Sigmoid colon (tissue), 7 donors: ENCODE measurements around the gene MED8. TPM values are rescaled to one million over a fixed set of nuclear protein-coding genes. Genes with fewer than 3 reads are reported as not detected.

Experiments used
- DNase-seq: peaks from one replicate; pipeline ENCODE4 v3.0.0-alpha.2; 2019
- H3K27ac ChIP-seq, 4 donors: fragments of 200-600 bp; sonication (generic); one replicate each; pipeline ENCODE4 v1.5.1; 2016 to 2019; ENCODE audit warnings: mild to moderate bottlenecking in 1 of 4
- H3K27me3 ChIP-seq, 3 donors: fragments of 200-600 bp; sonication (generic); one replicate each; pipeline ENCODE4 v1.5.1; 2019; ENCODE audit warnings: mild to moderate bottlenecking in 1 of 3
- H3K36me3 ChIP-seq, 4 donors: fragments of 200-600 bp; sonication (generic); one replicate each; pipeline ENCODE4 v1.5.1; 2016 to 2019
- H3K4me1 ChIP-seq, 4 donors: fragments of 200-600 bp; sonication (generic); one replicate each; pipeline ENCODE4 v1.5.1; 2017 to 2019
- H3K4me3 ChIP-seq, 4 donors: fragments of 200-600 bp; sonication (generic); one replicate each; pipeline ENCODE4 v1.5.1; 2017 to 2019; ENCODE audit warnings: mild to moderate bottlenecking in 2 of 4, moderate library complexity in 1 of 4
- H3K9me3 ChIP-seq, 4 donors: fragments of 200-600 bp in 3 of 4; sonication (generic) in 3 of 4; one replicate each; pipeline versions ENCODE4 v1.5.1 to v1.6.1; 2013 to 2019
- EP300 ChIP-seq, 4 donors: sonication (generic); formaldehyde crosslinking; IDR thresholded peaks; one replicate each; pipeline ENCODE4 v1.6.1; 2017; ENCODE audit warnings: antibody characterized with exemption in 4 of 4
- POLR2A ChIP-seq, 2 donors: fragments of 450-650 bp; IDR thresholded peaks; one replicate each; pipeline ENCODE4 v1.6.1; 2016; ENCODE audit warnings: antibody characterized with exemption in 2 of 2, mild to moderate bottlenecking in 2 of 2, moderate library complexity in 2 of 2
- POLR2AphosphoS5 ChIP-seq, 4 donors: sonication (generic); formaldehyde crosslinking; IDR thresholded peaks; one replicate each; pipeline ENCODE4 v1.6.1; 2017; ENCODE audit warnings: antibody characterized with exemption in 4 of 4
- WGBS, 2 donors: extraction: QIAGEN DNeasy Blood & Tissue Kit; methylation state at CpG; one replicate each; pipeline ENCODE4 v1.1.7; 2013; 5-methylcytosine and 5-hydroxymethylcytosine counted together
- intact Hi-C: fragments of 100-400 bp; cut with DNase I; formaldehyde crosslinking; loops from one replicate; pipeline ENCODE4 v1.15.1; 2023
- polyA plus RNA-seq, 3 donors: library from polyadenylated mRNA; stranded (reverse); fragments of 200-250 nt; gene quantifications; one replicate each; pipeline ENCODE4 v1.2.3, GENCODE V29; 2013
- total RNA-seq, 4 donors: library from RNA; depleted of rRNA; stranded (reverse); fragments of >200 nt; gene quantifications; one replicate each; pipeline ENCODE4 v1.1.0, GENCODE V29; 2016
- TF ChIP-seq, protein P1 (sequence below), 4 experiments: fragments of 450-650 bp in 3 of 4; fragments of 200-600 bp in 1 of 4; IDR thresholded peaks; one replicate each; pipeline ENCODE4 v1.5.1; 2016 to 2019; ENCODE audit warnings: antibody characterized with exemption in 4 of 4, mild to moderate bottlenecking in 3 of 4, moderate library complexity in 2 of 4
- donor health status: healthy with polysubstance abuse.
- donor health status: Bipolar disorder and iron deficiency.
- donor health status: healthy.

Gene MED8, protein sequence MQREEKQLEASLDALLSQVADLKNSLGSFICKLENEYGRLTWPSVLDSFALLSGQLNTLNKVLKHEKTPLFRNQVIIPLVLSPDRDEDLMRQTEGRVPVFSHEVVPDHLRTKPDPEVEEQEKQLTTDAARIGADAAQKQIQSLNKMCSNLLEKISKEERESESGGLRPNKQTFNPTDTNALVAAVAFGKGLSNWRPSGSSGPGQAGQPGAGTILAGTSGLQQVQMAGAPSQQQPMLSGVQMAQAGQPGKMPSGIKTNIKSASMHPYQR
- total RNA-seq = 10 to 100 TPM; 25.3 to 33.4 (median 29.6) TPM
- polyA plus RNA-seq = 10 to 100 TPM; 34.2 to 43.9 (median 36.6) TPM

DNA sequence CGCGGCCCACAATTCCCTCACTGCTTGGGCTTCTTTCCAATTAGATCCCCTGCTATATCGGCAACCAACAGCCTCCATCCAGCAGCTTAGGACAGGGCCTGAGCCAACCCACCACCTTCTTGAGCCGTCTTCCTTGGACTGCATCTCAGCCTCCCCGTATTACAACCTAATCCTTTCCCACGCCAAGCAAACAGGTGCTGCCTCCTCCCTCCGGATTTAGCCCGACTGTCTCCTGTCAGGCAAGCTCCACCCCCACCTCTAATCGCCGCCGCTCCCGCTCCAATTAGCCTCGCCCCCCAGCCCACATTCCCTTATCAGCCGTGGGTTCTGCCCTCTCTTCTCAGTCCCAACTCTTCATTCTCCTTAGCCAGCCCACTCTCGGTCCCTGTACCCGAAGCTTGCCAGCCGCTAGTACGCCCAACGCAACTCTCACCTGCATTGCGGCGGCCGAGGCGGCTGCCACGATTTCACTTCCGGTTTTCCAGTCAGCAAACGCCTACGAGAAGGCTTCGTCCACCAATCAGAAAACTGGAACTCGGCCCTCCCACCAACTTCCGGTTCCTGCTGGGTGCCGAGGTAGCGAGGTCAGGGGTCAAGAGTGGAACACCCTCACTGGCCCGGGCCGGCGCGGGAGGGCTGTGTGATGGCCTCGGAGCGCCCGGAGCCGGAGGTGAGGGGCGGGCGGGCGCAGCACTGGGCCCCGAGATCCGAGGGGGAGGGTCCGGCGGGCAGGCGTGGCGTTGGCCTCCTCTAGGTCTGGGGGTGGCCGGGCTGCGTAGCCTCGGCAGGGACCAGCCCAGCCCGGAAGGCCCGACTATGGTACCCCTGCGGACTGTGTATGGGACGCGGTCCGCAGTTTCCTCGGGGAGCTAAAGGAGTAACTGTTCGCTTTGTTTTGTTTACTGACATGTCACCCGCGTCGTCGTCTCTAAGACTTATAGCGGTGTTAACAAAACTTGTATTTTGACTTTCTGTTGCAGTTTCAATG lies at the start of gene MED8, which contains the start of gene SZT2:
TSS of gene MED8 (minus strand) at position 475 of the 988 bp plus-strand sequence. CDS start at position 439, 36 bp downstream.
TSS of gene SZT2 (plus strand) at position 574 of the 988 bp plus-strand sequence. CDS start at position 644, 70 bp downstream.
- 0 to 1% methylated on average over 65 of the region's 65 CpGs for WGBS, 2 donors
- H3K4me1 ChIP-seq = peaks cover 0 to 32% (median 28%) of the 10 kb centered on the region in 4 donors
- peak within 1 kb of the TSS; percentile 73 to 91 (median 83) for H3K4me3 ChIP-seq
- H3K36me3 ChIP-seq = peaks cover 19 to 28% (median 26%) of the 10 kb centered on the region in 4 donors
- H3K9me3 ChIP-seq = no peaks in the 10 kb centered on the region
- intact Hi-C loops = loop anchor here (2.0 kb wide), 1 partner anchor 23 kb away; no protein-coding TSS in a partner anchor
- peak; percentile 81 to 92 (median 90) for TF ChIP-seq POLR2AphosphoS5 (IDR thresholded peaks at IDR 0.05)
- TF ChIP-seq, protein P1, sequence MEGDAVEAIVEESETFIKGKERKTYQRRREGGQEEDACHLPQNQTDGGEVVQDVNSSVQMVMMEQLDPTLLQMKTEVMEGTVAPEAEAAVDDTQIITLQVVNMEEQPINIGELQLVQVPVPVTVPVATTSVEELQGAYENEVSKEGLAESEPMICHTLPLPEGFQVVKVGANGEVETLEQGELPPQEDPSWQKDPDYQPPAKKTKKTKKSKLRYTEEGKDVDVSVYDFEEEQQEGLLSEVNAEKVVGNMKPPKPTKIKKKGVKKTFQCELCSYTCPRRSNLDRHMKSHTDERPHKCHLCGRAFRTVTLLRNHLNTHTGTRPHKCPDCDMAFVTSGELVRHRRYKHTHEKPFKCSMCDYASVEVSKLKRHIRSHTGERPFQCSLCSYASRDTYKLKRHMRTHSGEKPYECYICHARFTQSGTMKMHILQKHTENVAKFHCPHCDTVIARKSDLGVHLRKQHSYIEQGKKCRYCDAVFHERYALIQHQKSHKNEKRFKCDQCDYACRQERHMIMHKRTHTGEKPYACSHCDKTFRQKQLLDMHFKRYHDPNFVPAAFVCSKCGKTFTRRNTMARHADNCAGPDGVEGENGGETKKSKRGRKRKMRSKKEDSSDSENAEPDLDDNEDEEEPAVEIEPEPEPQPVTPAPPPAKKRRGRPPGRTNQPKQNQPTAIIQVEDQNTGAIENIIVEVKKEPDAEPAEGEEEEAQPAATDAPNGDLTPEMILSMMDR (IDR thresholded peaks at IDR 0.05) = no peak
- peak; percentile 50 to 83 for TF ChIP-seq POLR2A (IDR thresholded peaks at IDR 0.05)
- no peak for TF ChIP-seq EP300 (IDR thresholded peaks at IDR 0.05)
- no peaks in the 10 kb centered on the region for H3K27me3 ChIP-seq
- peak; percentile 98 for DNase-seq
- peak within 1 kb of the TSS; percentile 85 to 89 (median 86) for H3K27ac ChIP-seq

DNA sequence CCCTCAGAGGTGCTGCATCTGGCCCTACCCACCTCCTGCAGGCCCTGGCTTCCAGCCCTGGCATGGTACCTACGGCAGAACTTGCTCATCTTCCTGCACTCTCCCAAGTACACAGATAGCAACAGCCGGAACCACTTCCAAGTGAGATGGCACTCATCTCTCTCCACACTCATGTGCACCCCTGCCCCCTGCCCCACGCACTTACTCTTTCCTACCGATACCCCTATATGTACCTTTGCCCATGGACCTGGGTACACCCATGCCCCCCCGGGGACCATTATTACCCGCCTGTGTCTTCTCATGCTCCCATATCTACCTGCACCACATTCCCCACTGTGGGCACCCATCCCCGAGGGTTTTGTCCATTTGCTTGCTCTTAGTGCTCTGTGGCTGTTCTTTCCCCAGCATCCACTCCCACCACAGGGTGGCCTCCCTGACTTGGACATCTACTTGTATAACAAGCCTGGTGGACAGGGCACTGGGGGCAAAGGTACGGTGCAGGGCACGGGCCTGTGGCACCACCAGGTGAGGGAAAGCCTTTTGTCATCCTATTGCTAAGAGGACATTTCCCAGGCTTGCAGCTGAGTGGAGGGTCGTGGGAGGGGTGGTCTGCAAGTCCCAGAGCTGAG lies 49.5 kb upstream of the MED8 start:
- DNase-seq = peak; percentile 55
- peaks cover 0 to 20% (median 14%) of the 10 kb centered on the region in 4 donors for H3K4me1 ChIP-seq
- no peaks in the 10 kb centered on the region for H3K27me3 ChIP-seq
- H3K4me3 ChIP-seq = no peak overlapping the region
- no peaks in the 10 kb centered on the region for H3K9me3 ChIP-seq
- peaks cover 27 to 83% (median 41%) of the 10 kb centered on the region in 4 donors for H3K36me3 ChIP-seq
- TF ChIP-seq POLR2AphosphoS5 (IDR thresholded peaks at IDR 0.05) (no peak), EP300 (IDR thresholded peaks at IDR 0.05) (no peak), POLR2A (IDR thresholded peaks at IDR 0.05) (no peak)
- TF ChIP-seq, protein P1 (IDR thresholded peaks at IDR 0.05) = no peak
- intact Hi-C loops = no loop called here
- 89 to 94% methylated on average over 10 of the region's 10 CpGs for WGBS, 2 donors
- no peak overlapping the region for H3K27ac ChIP-seq

DNA sequence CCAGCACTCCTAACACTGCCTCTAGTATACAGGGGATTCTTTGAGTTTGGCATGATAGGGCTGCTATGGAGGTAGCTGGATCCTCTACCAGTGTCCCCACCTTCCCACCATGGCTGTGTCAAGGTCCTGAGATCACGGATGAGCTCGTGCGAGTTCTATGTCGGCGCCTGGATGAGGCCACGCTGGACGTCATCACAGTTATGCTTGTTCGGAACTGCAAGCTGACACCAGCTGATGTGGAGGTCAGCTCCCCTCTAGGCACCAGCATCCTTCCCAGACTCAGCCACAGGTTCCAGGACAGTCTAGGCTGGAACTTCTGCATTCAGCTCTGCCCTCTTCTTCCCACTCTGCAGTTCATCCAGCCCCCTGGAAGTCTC lies 49.0 kb upstream of the MED8 start:
- peaks cover 0 to 20% (median 14%) of the 10 kb centered on the region in 4 donors for H3K4me1 ChIP-seq
- H3K4me3 ChIP-seq = no peak overlapping the region
- intact Hi-C loops = no loop called here
- no peaks in the 10 kb centered on the region for H3K9me3 ChIP-seq
- no peaks in the 10 kb centered on the region for H3K27me3 ChIP-seq
- 95 to 97% methylated on average over 8 of the region's 8 CpGs for WGBS, 2 donors
- peak; percentile 52 for DNase-seq
- peaks cover 22 to 83% (median 38%) of the 10 kb centered on the region in 4 donors for H3K36me3 ChIP-seq
- no peak overlapping the region for H3K27ac ChIP-seq
- TF ChIP-seq POLR2A (IDR thresholded peaks at IDR 0.05) (no peak), EP300 (IDR thresholded peaks at IDR 0.05) (no peak), POLR2AphosphoS5 (IDR thresholded peaks at IDR 0.05) (no peak)
- TF ChIP-seq, protein P1 (IDR thresholded peaks at IDR 0.05) = no peak

DNA sequence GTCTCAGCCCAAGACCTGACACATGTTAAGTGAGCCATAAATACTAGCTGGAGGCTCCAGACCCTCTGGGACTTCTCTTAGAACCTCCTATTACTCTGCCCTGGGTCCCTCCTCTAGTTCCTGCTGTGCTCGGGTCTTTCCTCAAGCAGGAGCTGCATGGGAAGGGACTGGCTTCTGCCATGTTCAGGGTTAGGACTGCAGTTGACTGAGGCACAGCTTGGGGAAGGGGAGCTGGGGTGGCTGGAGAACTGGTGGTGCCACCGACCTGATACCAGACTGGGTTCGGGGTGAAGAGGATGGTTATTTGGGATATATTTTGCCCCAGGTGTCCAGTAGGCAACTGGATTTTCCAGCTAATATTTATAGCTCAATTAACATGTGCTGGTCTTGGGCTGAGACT lies 48.4 kb upstream of the MED8 start:
- WGBS, 2 donors = 95 to 96% methylated on average over 3 of the region's 3 CpGs
- Histone ChIP-seq H3K27ac (no peak overlapping the region), H3K36me3 (peaks cover 18 to 83% (median 40%) of the 10 kb centered on the region in 4 donors), H3K4me3 (no peak overlapping the region), H3K4me1 (peaks cover 0 to 20% (median 14%) of the 10 kb centered on the region in 4 donors), H3K27me3 (no peaks in the 10 kb centered on the region), H3K9me3 (no peaks in the 10 kb centered on the region)
- no peak for TF ChIP-seq POLR2A (IDR thresholded peaks at IDR 0.05)
- no peak for TF ChIP-seq EP300 (IDR thresholded peaks at IDR 0.05)
- TF ChIP-seq POLR2AphosphoS5 (IDR thresholded peaks at IDR 0.05) = no peak
- TF ChIP-seq, protein P1 (IDR thresholded peaks at IDR 0.05) = no peak
- DNase-seq = peak; percentile 40
- intact Hi-C loops = no loop called here
